GM23248 (cell line): ENCODE data around the gene KRT23.

Experiments used
- EZH2 ChIP-seq: fragments of 200-600 bp; sonication (generic); IDR thresholded peaks from 2 replicates; pipeline ENCODE4 v1.6.1; 2018; ENCODE audit warnings: antibody characterized with exemption, mild to moderate bottlenecking; ENCODE audit not compliant: insufficient read depth, poor library complexity, severe bottlenecking
- EZH2phosphoT487 ChIP-seq: fragments of 200-600 bp; sonication (generic); IDR thresholded peaks from 2 replicates; pipeline ENCODE4 v1.6.1; 2018; ENCODE audit warnings: antibody characterized with exemption, moderate library complexity, mild to moderate bottlenecking, low read depth; ENCODE audit not compliant: insufficient read depth

DNA sequence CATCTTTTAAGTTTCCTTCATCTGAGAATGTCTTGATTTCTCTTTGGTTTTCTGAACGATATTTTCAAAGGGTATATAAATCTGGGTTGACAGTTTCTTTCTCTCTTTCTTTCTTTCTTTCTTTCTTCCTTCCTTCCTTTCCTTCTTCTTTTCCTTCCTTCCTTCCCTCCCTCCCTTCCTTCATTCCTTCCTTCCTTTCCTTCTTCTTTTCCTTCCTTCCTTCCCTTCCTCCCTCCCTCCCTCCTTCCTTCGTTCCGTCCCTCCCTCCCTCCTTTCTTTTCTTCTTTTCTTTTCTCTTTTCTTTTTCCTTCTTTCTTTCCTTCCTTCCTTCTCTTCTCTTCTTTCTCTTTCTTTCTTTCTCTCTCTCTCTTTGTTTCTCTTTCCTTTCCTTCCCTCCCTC, 36.9 kb upstream of the KRT23 start:
- TF ChIP-seq EZH2phosphoT487 (no peak), EZH2 (no peak)
